K562 (cell line): ENCODE measurements around the gene HACD1. TPM values are rescaled to one million over a fixed set of nuclear protein-coding genes. Genes with fewer than 3 reads are reported as not detected.
A peak's percentile ranks its signal among the peaks of the same experiment; 100 is the strongest.

Experiments used
- BHLHE40 ChIP-seq: IDR thresholded peaks from 2 replicates; pipeline ENCODE4 v1.6.1; 2011; ENCODE audit warnings: low read length, improper control_type of control experiment
- DACH1 ChIP-seq: fragments of 450-650 bp; IDR thresholded peaks from 2 replicates; pipeline ENCODE4 v1.6.1; 2018; ENCODE audit not compliant: partially characterized antibody
- FOXJ2 ChIP-seq: fragments of 200-800 bp; sonication (Bioruptor generic); IDR thresholded peaks from 2 replicates; pipeline ENCODE4 v1.6.1; 2016; ENCODE audit warnings: missing genetic modification characterization, missing compliant biosample characterization
- MED1 ChIP-seq: sonication (generic); formaldehyde crosslinking; IDR thresholded peaks from 2 replicates; pipeline ENCODE4 v1.8.1; 2023; ENCODE audit warnings: missing genetic modification reagents, borderline replicate concordance
- NBN ChIP-seq: fragments of 450-650 bp; IDR thresholded peaks from 2 replicates; pipeline ENCODE4 v1.6.1; 2016; ENCODE audit warnings: low read depth, mild to moderate bottlenecking
- NCOA6 ChIP-seq: fragments of 450-650 bp; IDR thresholded peaks from 2 replicates; pipeline ENCODE4 v1.6.1; 2017; ENCODE audit warnings: mild to moderate bottlenecking
- RBM17 ChIP-seq: fragments of 200-400 bp; formaldehyde crosslinking; IDR thresholded peaks from 2 replicates; pipeline ENCODE4 v1.6.1; 2017; ENCODE audit warnings: low read depth, mild to moderate bottlenecking, low read length, borderline replicate concordance
- RUNX1 ChIP-seq: sonication (generic); IDR thresholded peaks from 2 replicates; pipeline ENCODE4 v1.6.1; 2016; ENCODE audit warnings: antibody characterized with exemption, low read depth
- SAP30 ChIP-seq: fragments of 200-600 bp; sonication (generic); IDR thresholded peaks from 2 replicates; pipeline ENCODE4 v1.6.1; 2012; ENCODE audit warnings: borderline replicate concordance, low read depth, mild to moderate bottlenecking, moderate library complexity, low read length, control low read depth, inconsistent platforms; ENCODE audit not compliant: insufficient read depth, poor library complexity, severe bottlenecking
- SIN3B ChIP-seq: fragments of 450-650 bp; IDR thresholded peaks from 2 replicates; pipeline ENCODE4 v1.6.1; 2017; ENCODE audit warnings: low read depth, mild to moderate bottlenecking, moderate library complexity
- SMARCA5 ChIP-seq: fragments of 450-650 bp; IDR thresholded peaks from 2 replicates; pipeline ENCODE4 v1.6.1; 2016
- TCF7L2 ChIP-seq: fragments of 150-350 bp; IDR thresholded peaks from 2 replicates; pipeline ENCODE4 v1.6.1; 2016; ENCODE audit warnings: low read depth, mild to moderate bottlenecking, low read length, moderate library complexity
- THRAP3 ChIP-seq: fragments of 450-650 bp; IDR thresholded peaks from 2 replicates; pipeline ENCODE4 v1.6.1; 2016; ENCODE audit warnings: mild to moderate bottlenecking, inconsistent platforms, borderline replicate concordance
- ZNF586 ChIP-seq: fragments of 450-650 bp; formaldehyde crosslinking; conservative IDR thresholded peaks from 2 replicates; pipeline ENCODE4 v1.4.0; 2020; ENCODE audit warnings: mild to moderate bottlenecking, moderate library complexity
- polyA plus RNA-seq, 8 experiments: library from polyadenylated mRNA; depleted of rRNA in 4 of 8; stranded (reverse) in 5 of 8; unstranded in 3 of 8; fragments of >200 nt; fragmentation: Nextera tagmentation in 2 of 8; fragmentation: Illumina TruSeq in 1 of 8; extraction: Ambion mirVana in 2 of 8; extraction: Trizol in 1 of 8; gene quantifications; 2 replicates each; pipeline versions ENCODE4 v1.2.1 to v1.2.3, GENCODE V29; 2011 to 2014; ENCODE audit warnings: inconsistent platforms in 1 of 8, missing spikeins in 1 of 8
- total RNA-seq, 7 experiments: library from RNA; depleted of rRNA in 6 of 7; stranded (reverse); fragments of >200 nt in 6 of 7; fragmentation: Illumina TruSeq in 2 of 7; extraction: Trizol in 2 of 7; gene quantifications; 2 replicates each; pipeline versions ENCODE4 v1.2.1 to v1.2.3, GENCODE V29; 2011 to 2021; ENCODE audit warnings: low replicate concordance in 1 of 7
- TF ChIP-seq, protein P1 (sequence below): fragments of 450-650 bp; IDR thresholded peaks from 2 replicates; pipeline ENCODE4 v1.6.1; 2017; ENCODE audit warnings: antibody characterized with exemption
- TF ChIP-seq, protein P2 (sequence below), 2 experiments: fragments of 150-350 bp in 1 of 2; IDR thresholded peaks; 2 replicates each; pipeline ENCODE4 v1.6.1; 2012 to 2016; ENCODE audit warnings: low read depth in 2 of 2, low read length in 2 of 2, mild to moderate bottlenecking in 1 of 2, moderate library complexity in 1 of 2
- TF ChIP-seq, protein P3 (sequence below): IDR thresholded peaks from 2 replicates; pipeline ENCODE4 v1.6.1; 2016; ENCODE audit warnings: missing genetic modification characterization, missing compliant biosample characterization

HACD1 gene
- total and polyA plus RNA-seq, 9 of the 15 experiments (the other 6 are each of a cell fraction or from before 2014, with no cell fraction given), result 0.99 to 4.5 (median 2.4) TPM

DNA sequence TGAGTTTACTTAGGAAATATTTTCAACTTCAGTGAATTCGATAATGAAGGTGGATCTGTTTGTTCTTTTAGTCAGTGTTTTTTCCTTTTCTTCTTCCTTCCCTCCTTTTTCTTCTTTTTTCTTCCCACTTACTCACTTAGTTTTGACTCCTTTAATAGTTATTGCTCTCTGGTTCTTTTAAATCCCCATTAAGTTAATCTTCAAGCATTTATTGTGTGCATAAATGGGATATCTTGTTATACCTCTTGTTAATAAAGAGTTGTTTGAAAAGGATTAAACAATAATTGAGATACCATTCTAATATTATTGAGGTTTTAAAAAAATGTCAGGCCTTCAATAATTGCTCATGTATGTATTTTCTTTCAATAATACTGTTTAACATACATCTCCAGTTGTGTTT lies 46.3 kb upstream of the HACD1 start (continued):
- TF ChIP-seq, protein P1, sequence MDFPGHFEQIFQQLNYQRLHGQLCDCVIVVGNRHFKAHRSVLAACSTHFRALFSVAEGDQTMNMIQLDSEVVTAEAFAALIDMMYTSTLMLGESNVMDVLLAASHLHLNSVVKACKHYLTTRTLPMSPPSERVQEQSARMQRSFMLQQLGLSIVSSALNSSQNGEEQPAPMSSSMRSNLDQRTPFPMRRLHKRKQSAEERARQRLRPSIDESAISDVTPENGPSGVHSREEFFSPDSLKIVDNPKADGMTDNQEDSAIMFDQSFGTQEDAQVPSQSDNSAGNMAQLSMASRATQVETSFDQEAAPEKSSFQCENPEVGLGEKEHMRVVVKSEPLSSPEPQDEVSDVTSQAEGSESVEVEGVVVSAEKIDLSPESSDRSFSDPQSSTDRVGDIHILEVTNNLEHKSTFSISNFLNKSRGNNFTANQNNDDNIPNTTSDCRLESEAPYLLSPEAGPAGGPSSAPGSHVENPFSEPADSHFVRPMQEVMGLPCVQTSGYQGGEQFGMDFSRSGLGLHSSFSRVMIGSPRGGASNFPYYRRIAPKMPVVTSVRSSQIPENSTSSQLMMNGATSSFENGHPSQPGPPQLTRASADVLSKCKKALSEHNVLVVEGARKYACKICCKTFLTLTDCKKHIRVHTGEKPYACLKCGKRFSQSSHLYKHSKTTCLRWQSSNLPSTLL, result 0 out of 2 replicates have a peak, but pooled peaks have one; percentile 7
- TF ChIP-seq ZNF586 (CRISPR knock-in tag) (no peak), TCF7L2 (no peak), SIN3B (0 out of 2 replicates have a peak, but pooled peaks have one; percentile 13), BHLHE40 (no peak), NBN (0 out of 2 replicates have a peak, but pooled peaks have one; percentile 13), DACH1 (peak; percentile 50), RUNX1 (no peak), THRAP3 (0 out of 2 replicates have a peak, but pooled peaks have one; percentile 41), FOXJ2 (tag) (0 out of 2 replicates have a peak, but pooled peaks have one; percentile 1), SMARCA5 (peak; percentile 79; the same call in 1 of the 2 replicates), SAP30 (no peak), NCOA6 (no peak), RBM17 (no peak), MED1 (CRISPR knock-in tag) (no peak)
- TF ChIP-seq, protein P2, sequence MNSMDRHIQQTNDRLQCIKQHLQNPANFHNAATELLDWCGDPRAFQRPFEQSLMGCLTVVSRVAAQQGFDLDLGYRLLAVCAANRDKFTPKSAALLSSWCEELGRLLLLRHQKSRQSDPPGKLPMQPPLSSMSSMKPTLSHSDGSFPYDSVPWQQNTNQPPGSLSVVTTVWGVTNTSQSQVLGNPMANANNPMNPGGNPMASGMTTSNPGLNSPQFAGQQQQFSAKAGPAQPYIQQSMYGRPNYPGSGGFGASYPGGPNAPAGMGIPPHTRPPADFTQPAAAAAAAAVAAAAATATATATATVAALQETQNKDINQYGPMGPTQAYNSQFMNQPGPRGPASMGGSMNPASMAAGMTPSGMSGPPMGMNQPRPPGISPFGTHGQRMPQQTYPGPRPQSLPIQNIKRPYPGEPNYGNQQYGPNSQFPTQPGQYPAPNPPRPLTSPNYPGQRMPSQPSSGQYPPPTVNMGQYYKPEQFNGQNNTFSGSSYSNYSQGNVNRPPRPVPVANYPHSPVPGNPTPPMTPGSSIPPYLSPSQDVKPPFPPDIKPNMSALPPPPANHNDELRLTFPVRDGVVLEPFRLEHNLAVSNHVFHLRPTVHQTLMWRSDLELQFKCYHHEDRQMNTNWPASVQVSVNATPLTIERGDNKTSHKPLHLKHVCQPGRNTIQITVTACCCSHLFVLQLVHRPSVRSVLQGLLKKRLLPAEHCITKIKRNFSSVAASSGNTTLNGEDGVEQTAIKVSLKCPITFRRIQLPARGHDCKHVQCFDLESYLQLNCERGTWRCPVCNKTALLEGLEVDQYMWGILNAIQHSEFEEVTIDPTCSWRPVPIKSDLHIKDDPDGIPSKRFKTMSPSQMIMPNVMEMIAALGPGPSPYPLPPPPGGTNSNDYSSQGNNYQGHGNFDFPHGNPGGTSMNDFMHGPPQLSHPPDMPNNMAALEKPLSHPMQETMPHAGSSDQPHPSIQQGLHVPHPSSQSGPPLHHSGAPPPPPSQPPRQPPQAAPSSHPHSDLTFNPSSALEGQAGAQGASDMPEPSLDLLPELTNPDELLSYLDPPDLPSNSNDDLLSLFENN (IDR thresholded peaks at IDR 0.05; ENCODE audit: low read depth in 2 of 2, low read length in 2 of 2), result no peak
- TF ChIP-seq, protein P3, sequence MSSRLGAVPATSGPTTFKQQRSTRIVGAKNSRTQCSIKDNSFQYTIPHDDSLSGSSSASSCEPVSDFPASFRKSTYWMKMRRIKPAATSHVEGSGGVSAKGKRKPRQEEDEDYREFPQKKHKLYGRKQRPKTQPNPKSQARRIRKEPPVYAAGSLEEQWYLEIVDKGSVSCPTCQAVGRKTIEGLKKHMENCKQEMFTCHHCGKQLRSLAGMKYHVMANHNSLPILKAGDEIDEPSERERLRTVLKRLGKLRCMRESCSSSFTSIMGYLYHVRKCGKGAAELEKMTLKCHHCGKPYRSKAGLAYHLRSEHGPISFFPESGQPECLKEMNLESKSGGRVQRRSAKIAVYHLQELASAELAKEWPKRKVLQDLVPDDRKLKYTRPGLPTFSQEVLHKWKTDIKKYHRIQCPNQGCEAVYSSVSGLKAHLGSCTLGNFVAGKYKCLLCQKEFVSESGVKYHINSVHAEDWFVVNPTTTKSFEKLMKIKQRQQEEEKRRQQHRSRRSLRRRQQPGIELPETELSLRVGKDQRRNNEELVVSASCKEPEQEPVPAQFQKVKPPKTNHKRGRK (tag), result peak; percentile 34; the same call in 1 of the 2 replicates
